Natural killer cell treated with Interleukin-12 subunit alpha and Interleukin-12 subunit beta and Interleukin-15 and Interleukin-18, amount 100 ng/mL, for 72 hours (primary cell): ENCODE data around the gene SIRPB2. TPM values are rescaled to one million over a fixed set of nuclear protein-coding genes. Genes with fewer than 3 reads are reported as not detected.
A peak's percentile ranks its signal among the peaks of the same experiment; 100 is the strongest.

ENCODE experiments used
- ATAC-seq, 2 donors: fragments of 150-1000 bp; cut with Tn5 transposase in 1 of 2; sonication (Bioruptor Pico), chemical (Tn5 transposase) in 1 of 2; 2 replicates each; pipeline ENCODE4 v1.10.0; 2021
- DNase-seq: peaks from one replicate; pipeline ENCODE4 v3.0.0; 2022; ENCODE audit warnings: low spot score
- H3K27ac Mint-ChIP-seq, 2 donors: 1 replicate in 1 of 2; 2 replicates in 1 of 2; pipeline ENCODE4 v1.8.0; 2022; ENCODE audit warnings: mixed read lengths in 2 of 2, mild to moderate bottlenecking in 1 of 2, moderate library complexity in 1 of 2
- H3K27me3 Mint-ChIP-seq, 2 donors: 1 replicate in 1 of 2; 2 replicates in 1 of 2; pipeline ENCODE4 v1.8.0; 2022; ENCODE audit warnings: mixed read lengths in 2 of 2
- H3K36me3 Mint-ChIP-seq: one replicate; pipeline ENCODE4 v1.8.0; 2022; ENCODE audit warnings: mixed read lengths
- H3K4me1 Mint-ChIP-seq, 2 donors: 1 replicate in 1 of 2; 2 replicates in 1 of 2; pipeline ENCODE4 v1.8.0; 2022; ENCODE audit warnings: low read depth in 2 of 2, mixed read lengths in 2 of 2, mild to moderate bottlenecking in 1 of 2
- H3K4me3 Mint-ChIP-seq: one replicate; pipeline ENCODE4 v1.8.0; 2022; ENCODE audit warnings: mixed read lengths
- H3K9me3 Mint-ChIP-seq: 2 replicates; pipeline ENCODE4 v1.8.0; 2022; ENCODE audit warnings: mixed read lengths
- total RNA-seq, 2 donors: library from RNA; stranded (reverse); gene quantifications; one replicate each; pipeline ENCODE4 v1.2.3, GENCODE V29; 2022

The SIRPB2 gene
- total RNA-seq, result not detected

- Mint-ChIP-seq H3K27ac (no peak within 1 kb of the TSS), H3K9me3 (no peaks in the 10 kb centered on the region), H3K27me3 (peaks cover 43 to 48% of the 10 kb centered on the region in 2 donors), H3K4me3 (no peak within 1 kb of the TSS), H3K36me3 (no peaks in the 10 kb centered on the region), H3K4me1 (no peaks in the 10 kb centered on the region)
- DNase-seq, result no peak
- ATAC-seq, result no peak
Observed at GRCh38 chr20:1491281-1491840, at the start of gene SIRPB2. SIRPB2 (minus strand) TSS chr20:1491420; CDS start chr20:1491359, 61 bp downstream.

GRCh38 chr20:1539816-1540419, 48.7 kb upstream of the SIRPB2 start:
- no peaks in the 10 kb centered on the region for H3K9me3 Mint-ChIP-seq
- no peaks in the 10 kb centered on the region for H3K4me1 Mint-ChIP-seq

GRCh38 chr20:1538655-1539054, 47.4 kb upstream of the SIRPB2 start:
- Mint-ChIP-seq H3K27me3 (peaks cover 13 to 23% of the 10 kb centered on the region in 2 donors), H3K27ac (no peak overlapping the region), H3K4me3 (no peak overlapping the region), H3K36me3 (no peaks in the 10 kb centered on the region), H3K9me3 (no peaks in the 10 kb centered on the region), H3K4me1 (no peaks in the 10 kb centered on the region)
- DNase-seq (no peak), ATAC-seq (no peak)

More at GRCh38 chr20:1539816-1540419, 48.7 kb upstream of the SIRPB2 start:
- Mint-ChIP-seq H3K27ac (no peak overlapping the region), H3K36me3 (no peaks in the 10 kb centered on the region), H3K27me3 (peaks cover 25 to 29% of the 10 kb centered on the region in 2 donors), H3K4me3 (no peak overlapping the region)
- DNase-seq (no peak), ATAC-seq (no peak)

GRCh38 chr20:1537731-1538058, 46.5 kb upstream of the SIRPB2 start:
- DNase-seq, result no peak
- Mint-ChIP-seq H3K9me3 (no peaks in the 10 kb centered on the region), H3K4me1 (no peaks in the 10 kb centered on the region), H3K27me3 (peaks cover 6 to 18% of the 10 kb centered on the region in 2 donors), H3K4me3 (no peak overlapping the region), H3K36me3 (no peaks in the 10 kb centered on the region), H3K27ac (no peak overlapping the region)
- no peak for ATAC-seq

GRCh38 chr20:1536893-1537730, 45.9 kb upstream of the SIRPB2 start:
- peak in 1 of 2 donors; percentile 32 for ATAC-seq
- Mint-ChIP-seq H3K27me3 (peaks cover under 1 to 12% of the 10 kb centered on the region in 2 donors), H3K27ac (no peak overlapping the region)

GRCh38 chr20:1535420-1536175, 44.4 kb upstream of the SIRPB2 start:
- H3K9me3 Mint-ChIP-seq, result no peaks in the 10 kb centered on the region
- H3K27ac Mint-ChIP-seq, result no peak overlapping the region
- peaks cover 0 to 8% of the 10 kb centered on the region in 2 donors for H3K27me3 Mint-ChIP-seq
- H3K4me1 Mint-ChIP-seq, result no peaks in the 10 kb centered on the region
- no peak for ATAC-seq
- no peak for DNase-seq
- no peak overlapping the region for H3K4me3 Mint-ChIP-seq
- H3K36me3 Mint-ChIP-seq, result no peaks in the 10 kb centered on the region

More at GRCh38 chr20:1536893-1537730, 45.9 kb upstream of the SIRPB2 start:
- no peak for DNase-seq
- no peaks in the 10 kb centered on the region for H3K4me1 Mint-ChIP-seq
- H3K4me3 Mint-ChIP-seq, result no peak overlapping the region
- no peaks in the 10 kb centered on the region for H3K36me3 Mint-ChIP-seq
- H3K9me3 Mint-ChIP-seq, result no peaks in the 10 kb centered on the region

- no peaks in the 10 kb centered on the region for H3K9me3 Mint-ChIP-seq
- H3K27ac Mint-ChIP-seq, result no peak overlapping the region
- no peaks in the 10 kb centered on the region for H3K4me1 Mint-ChIP-seq
- DNase-seq (no peak), ATAC-seq (no peak)
- H3K4me3 Mint-ChIP-seq, result no peak overlapping the region
- no peaks in the 10 kb centered on the region for H3K36me3 Mint-ChIP-seq
- peaks cover 8 to 10% of the 10 kb centered on the region in 2 donors for H3K27me3 Mint-ChIP-seq
Observed at GRCh38 chr20:1534526-1534925, 43.3 kb upstream of the SIRPB2 start.

- H3K36me3 Mint-ChIP-seq, result no peaks in the 10 kb centered on the region
- no peaks in the 10 kb centered on the region for H3K4me1 Mint-ChIP-seq
- no peak overlapping the region for H3K4me3 Mint-ChIP-seq
- ATAC-seq (no peak), DNase-seq (no peak)
- peaks cover 6 to 20% of the 10 kb centered on the region in 2 donors for H3K27me3 Mint-ChIP-seq
- no peaks in the 10 kb centered on the region for H3K9me3 Mint-ChIP-seq
- no peak overlapping the region for H3K27ac Mint-ChIP-seq
Observed at GRCh38 chr20:1533059-1533458, 41.8 kb upstream of the SIRPB2 start.

GRCh38 chr20:1528811-1529210, 37.6 kb upstream of the SIRPB2 start:
- Mint-ChIP-seq H3K36me3 (no peaks in the 10 kb centered on the region), H3K27ac (no peak overlapping the region), H3K4me3 (no peak overlapping the region), H3K4me1 (no peaks in the 10 kb centered on the region), H3K27me3 (peaks cover 12 to 38% of the 10 kb centered on the region in 2 donors), H3K9me3 (no peaks in the 10 kb centered on the region)
- DNase-seq (no peak), ATAC-seq (no peak)

- Mint-ChIP-seq H3K27ac (no peak overlapping the region), H3K36me3 (no peaks in the 10 kb centered on the region), H3K27me3 (peaks cover 14 to 38% of the 10 kb centered on the region in 2 donors), H3K4me1 (no peaks in the 10 kb centered on the region), H3K4me3 (no peak overlapping the region), H3K9me3 (no peaks in the 10 kb centered on the region)
- DNase-seq (no peak), ATAC-seq (no peak)
Observed at GRCh38 chr20:1527923-1528322, 36.7 kb upstream of the SIRPB2 start.

GRCh38 chr20:1526896-1527295, 35.7 kb upstream of the SIRPB2 start:
- Mint-ChIP-seq H3K27me3 (peaks cover 19 to 38% of the 10 kb centered on the region in 2 donors), H3K4me3 (no peak overlapping the region), H3K9me3 (no peaks in the 10 kb centered on the region), H3K36me3 (no peaks in the 10 kb centered on the region), H3K27ac (no peak overlapping the region), H3K4me1 (no peaks in the 10 kb centered on the region)
- no peak for ATAC-seq
- DNase-seq, result no peak

GRCh38 chr20:1526310-1526709, 35.1 kb upstream of the SIRPB2 start:
- no peaks in the 10 kb centered on the region for H3K9me3 Mint-ChIP-seq
- DNase-seq, result no peak
- H3K4me3 Mint-ChIP-seq, result no peak overlapping the region
- H3K27me3 Mint-ChIP-seq, result peaks cover 24 to 43% of the 10 kb centered on the region in 2 donors
- no peak for ATAC-seq
- no peak overlapping the region for H3K27ac Mint-ChIP-seq
- no peaks in the 10 kb centered on the region for H3K36me3 Mint-ChIP-seq
- no peaks in the 10 kb centered on the region for H3K4me1 Mint-ChIP-seq

GRCh38 chr20:1524004-1524403, 32.8 kb upstream of the SIRPB2 start:
- Mint-ChIP-seq H3K36me3 (no peaks in the 10 kb centered on the region), H3K9me3 (no peaks in the 10 kb centered on the region), H3K4me1 (no peaks in the 10 kb centered on the region), H3K4me3 (no peak overlapping the region), H3K27me3 (peaks cover 34 to 48% of the 10 kb centered on the region in 2 donors), H3K27ac (no peak overlapping the region)
- DNase-seq (no peak), ATAC-seq (no peak)
